K562 (cell line): ENCODE measurements around the gene ABT1. TPM values are rescaled to one million over a fixed set of nuclear protein-coding genes. Genes with fewer than 3 reads are reported as not detected.

Source experiments
- ARID1B ChIP-seq: fragments of 450-650 bp; IDR thresholded peaks from 2 replicates; pipeline ENCODE4 v1.6.1; 2016; ENCODE audit warnings: antibody characterized with exemption, mild to moderate bottlenecking, inconsistent platforms
- ARNT ChIP-seq, 2 experiments: fragments of 450-650 bp; IDR thresholded peaks; 2 replicates each; pipeline ENCODE4 v1.6.1; 2016; ENCODE audit warnings: mild to moderate bottlenecking in 1 of 2
- CBFA2T3 ChIP-seq: fragments of 450-650 bp; IDR thresholded peaks from 2 replicates; pipeline ENCODE4 v1.6.1; 2017
- CHCHD3 ChIP-seq: fragments of 250-450 bp; sonication (Bioruptor Pico); IDR thresholded peaks from 2 replicates; pipeline ENCODE4 v2.1.2; 2022; ENCODE audit warnings: mild to moderate bottlenecking
- CREM ChIP-seq: IDR thresholded peaks from 2 replicates; pipeline ENCODE4 v1.6.1; 2014; ENCODE audit warnings: antibody characterized with exemption, low read depth
- EP400 ChIP-seq: fragments of 450-650 bp; IDR thresholded peaks from 2 replicates; pipeline ENCODE4 v1.6.1; 2017; ENCODE audit warnings: antibody characterized with exemption, mild to moderate bottlenecking, moderate library complexity
- FOXA1 ChIP-seq: fragments of 450-650 bp; IDR thresholded peaks from 2 replicates; pipeline ENCODE4 v1.6.1; 2016; ENCODE audit warnings: mild to moderate bottlenecking, borderline replicate concordance
- FOXO4 ChIP-seq: fragments of 450-650 bp; formaldehyde crosslinking; IDR thresholded peaks from 2 replicates; pipeline ENCODE4 v1.4.0; 2020; ENCODE audit warnings: mild to moderate bottlenecking, moderate library complexity
- HES1 ChIP-seq: fragments of 450-650 bp; IDR thresholded peaks from 2 replicates; pipeline ENCODE4 v1.6.1; 2016; ENCODE audit warnings: low read depth, mild to moderate bottlenecking, moderate library complexity
- NCOA2 ChIP-seq, 2 experiments: fragments of 450-650 bp; IDR thresholded peaks; 2 replicates each; pipeline ENCODE4 v1.6.1; 2018; ENCODE audit warnings: mild to moderate bottlenecking in 2 of 2, moderate library complexity in 1 of 2; ENCODE audit not compliant: partially characterized antibody in 2 of 2
- NUFIP1 ChIP-seq: fragments of 450-650 bp; IDR thresholded peaks from 2 replicates; pipeline ENCODE4 v1.6.1; 2018; ENCODE audit not compliant: partially characterized antibody
- PRMT5 ChIP-seq: sonication (generic); formaldehyde crosslinking; IDR thresholded peaks from 2 replicates; pipeline ENCODE4 v1.5.0; 2020; ENCODE audit warnings: missing genetic modification reagents
- RBM14 ChIP-seq: fragments of 200-400 bp; formaldehyde crosslinking; IDR thresholded peaks from 2 replicates; pipeline ENCODE4 v1.6.1; 2018; ENCODE audit warnings: low read depth, mild to moderate bottlenecking, low read length, moderate library complexity, borderline replicate concordance; ENCODE audit not compliant: insufficient read depth
- SAFB2 ChIP-seq: fragments of 200-400 bp; formaldehyde crosslinking; IDR thresholded peaks from 2 replicates; pipeline ENCODE4 v1.6.1; 2018; ENCODE audit warnings: borderline replicate concordance, low read length, low read depth, moderate library complexity; ENCODE audit not compliant: severe bottlenecking
- TEAD4 ChIP-seq, 2 experiments: sonication (generic) in 1 of 2; formaldehyde crosslinking in 1 of 2; IDR thresholded peaks; 2 replicates each; pipeline versions ENCODE4 v1.6.1 to v1.8.0; 2012 to 2022; ENCODE audit warnings: borderline replicate concordance in 1 of 2, inconsistent platforms in 1 of 2, low read length in 1 of 2, mild to moderate bottlenecking in 1 of 2, missing genetic modification reagents in 1 of 2
- TSHZ1 ChIP-seq: fragments of 250-450 bp; sonication (Bioruptor Pico); IDR thresholded peaks from 2 replicates; pipeline ENCODE4 v1.4.0; 2020; ENCODE audit warnings: mild to moderate bottlenecking, moderate library complexity
- ZNF217 ChIP-seq: sonication (generic); formaldehyde crosslinking; IDR thresholded peaks from 2 replicates; pipeline ENCODE4 v1.8.0; 2022; ENCODE audit warnings: mild to moderate bottlenecking, missing genetic modification reagents
- ZNF324 ChIP-seq: fragments of 250-450 bp; sonication (Bioruptor Pico); IDR thresholded peaks from 2 replicates; pipeline ENCODE4 v1.4.0; 2020; ENCODE audit warnings: mild to moderate bottlenecking
- polyA plus RNA-seq, 8 experiments: library from polyadenylated mRNA; depleted of rRNA in 4 of 8; stranded (reverse) in 5 of 8; unstranded in 3 of 8; fragments of >200 nt; fragmentation: Nextera tagmentation in 2 of 8; fragmentation: Illumina TruSeq in 1 of 8; extraction: Ambion mirVana in 2 of 8; extraction: Trizol in 1 of 8; gene quantifications; 2 replicates each; pipeline versions ENCODE4 v1.2.1 to v1.2.3, GENCODE V29; 2011 to 2014; ENCODE audit warnings: inconsistent platforms in 1 of 8, missing spikeins in 1 of 8
- total RNA-seq, 7 experiments: library from RNA; depleted of rRNA in 6 of 7; stranded (reverse); fragments of >200 nt in 6 of 7; fragmentation: Illumina TruSeq in 2 of 7; extraction: Trizol in 2 of 7; gene quantifications; 2 replicates each; pipeline versions ENCODE4 v1.2.1 to v1.2.3, GENCODE V29; 2011 to 2021; ENCODE audit warnings: low replicate concordance in 1 of 7
- TF ChIP-seq, protein P1 (sequence below): sonication (generic); IDR thresholded peaks from 2 replicates; pipeline ENCODE4 v1.6.1; 2016
- TF ChIP-seq, protein P2 (sequence below), 2 experiments: fragments of 450-650 bp; IDR thresholded peaks; 2 replicates each; pipeline ENCODE4 v1.6.1; 2016

Gene ABT1
- total and polyA plus RNA-seq, 9 of the 15 experiments (the other 6 are each of a cell fraction or from before 2014, with no cell fraction given): 8.8 to 52.7 (median 40.7) TPM

DNA sequence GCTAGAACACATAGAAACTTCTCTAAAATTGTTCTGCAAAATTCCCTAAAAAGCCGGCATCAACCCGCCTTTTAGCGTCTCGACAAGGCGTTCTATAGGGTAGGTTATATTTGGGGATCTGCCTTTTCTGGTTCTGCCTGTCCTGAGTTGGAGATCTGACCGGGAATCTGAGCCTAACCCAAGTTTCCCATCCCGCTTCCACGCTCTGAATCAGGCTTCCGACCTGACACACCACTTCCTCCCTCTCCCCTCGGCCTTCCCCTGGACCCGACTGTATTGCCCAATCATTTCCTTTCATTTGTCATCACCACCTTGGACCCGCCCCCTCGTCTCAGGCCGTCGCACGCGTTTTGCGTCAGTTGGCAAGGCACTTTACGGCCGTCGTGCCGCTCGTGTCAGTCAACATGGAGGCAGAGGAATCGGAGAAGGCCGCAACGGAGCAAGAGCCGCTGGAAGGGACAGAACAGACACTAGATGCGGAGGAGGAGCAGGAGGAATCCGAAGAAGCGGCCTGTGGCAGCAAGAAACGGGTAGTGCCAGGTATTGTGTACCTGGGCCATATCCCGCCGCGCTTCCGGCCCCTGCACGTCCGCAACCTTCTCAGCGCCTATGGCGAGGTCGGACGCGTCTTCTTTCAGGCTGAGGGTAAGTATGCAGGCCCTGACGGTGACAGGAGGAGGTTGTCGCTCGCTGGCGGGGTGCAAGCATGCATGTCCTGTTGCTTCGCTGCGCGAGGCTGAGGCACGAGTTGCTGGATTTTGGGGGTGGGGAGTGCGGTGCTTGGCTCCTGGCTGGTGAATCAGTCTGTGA, at the start of gene ABT1 (continued):
- no peak for TF ChIP-seq RBM14
- TF ChIP-seq CHCHD3 (CRISPR knock-in tag): no peak
- no peak for TF ChIP-seq SAFB2
- TF ChIP-seq EP400: peak; percentile 95
- no peak for TF ChIP-seq CBFA2T3
- TF ChIP-seq NUFIP1: no peak
- TF ChIP-seq FOXA1: no peak
- TF ChIP-seq, protein P1, sequence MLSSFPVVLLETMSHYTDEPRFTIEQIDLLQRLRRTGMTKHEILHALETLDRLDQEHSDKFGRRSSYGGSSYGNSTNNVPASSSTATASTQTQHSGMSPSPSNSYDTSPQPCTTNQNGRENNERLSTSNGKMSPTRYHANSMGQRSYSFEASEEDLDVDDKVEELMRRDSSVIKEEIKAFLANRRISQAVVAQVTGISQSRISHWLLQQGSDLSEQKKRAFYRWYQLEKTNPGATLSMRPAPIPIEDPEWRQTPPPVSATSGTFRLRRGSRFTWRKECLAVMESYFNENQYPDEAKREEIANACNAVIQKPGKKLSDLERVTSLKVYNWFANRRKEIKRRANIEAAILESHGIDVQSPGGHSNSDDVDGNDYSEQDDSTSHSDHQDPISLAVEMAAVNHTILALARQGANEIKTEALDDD: peak; percentile 50; the same call in 1 of the 2 replicates
- TF ChIP-seq NCOA2 (IDR thresholded peaks at IDR 0.05; ENCODE audit: partially characterized antibody in 2 of 2): no peak
- TF ChIP-seq ARID1B: peak; percentile 59
- no peak for TF ChIP-seq ZNF324 (CRISPR knock-in tag)
- peak; percentile 54; the same call in 1 of the 2 replicates for TF ChIP-seq HES1
- TF ChIP-seq ARNT (IDR thresholded peaks at IDR 0.05): peak in 1 of 2 experiments; percentile 81; a peak in 2 of 4 replicates
- no peak for TF ChIP-seq PRMT5
- 0 out of 2 replicates have a peak, but pooled peaks have one; percentile 51 for TF ChIP-seq TEAD4 (IDR thresholded peaks at IDR 0.05; ENCODE audit: low read length)
- no peak for TF ChIP-seq TEAD4 (CRISPR knock-in tag; IDR thresholded peaks at IDR 0.05; ENCODE audit: borderline replicate concordance)
- no peak for TF ChIP-seq TSHZ1 (CRISPR knock-in tag)
- peak; percentile 100 for TF ChIP-seq CREM
- no peak for TF ChIP-seq FOXO4
- TF ChIP-seq ZNF217 (CRISPR knock-in tag): no peak
- TF ChIP-seq, protein P2, sequence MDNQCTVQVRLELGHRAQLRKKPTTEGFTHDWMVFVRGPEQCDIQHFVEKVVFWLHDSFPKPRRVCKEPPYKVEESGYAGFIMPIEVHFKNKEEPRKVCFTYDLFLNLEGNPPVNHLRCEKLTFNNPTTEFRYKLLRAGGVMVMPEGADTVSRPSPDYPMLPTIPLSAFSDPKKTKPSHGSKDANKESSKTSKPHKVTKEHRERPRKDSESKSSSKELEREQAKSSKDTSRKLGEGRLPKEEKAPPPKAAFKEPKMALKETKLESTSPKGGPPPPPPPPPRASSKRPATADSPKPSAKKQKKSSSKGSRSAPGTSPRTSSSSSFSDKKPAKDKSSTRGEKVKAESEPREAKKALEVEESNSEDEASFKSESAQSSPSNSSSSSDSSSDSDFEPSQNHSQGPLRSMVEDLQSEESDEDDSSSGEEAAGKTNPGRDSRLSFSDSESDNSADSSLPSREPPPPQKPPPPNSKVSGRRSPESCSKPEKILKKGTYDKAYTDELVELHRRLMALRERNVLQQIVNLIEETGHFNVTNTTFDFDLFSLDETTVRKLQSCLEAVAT (IDR thresholded peaks at IDR 0.05): peak; percentile 89 to 92
